ENCODE measurements around the gene HOXC9. TPM values are rescaled to one million over a fixed set of nuclear protein-coding genes. Genes with fewer than 3 reads are reported as not detected.

The HOXC9 gene
- total RNA-seq, 4 donors from 2014 or later = 7.6 to 25.1 (median 13.0) TPM

- no peak for TF ChIP-seq CTCF (IDR thresholded peaks at IDR 0.05; ENCODE audit: low read depth)
These were observed 1.7 kb upstream of the HOXC9 start for GRCh38 chr12:53998110-53998899.

- no peak for TF ChIP-seq CTCF (IDR thresholded peaks at IDR 0.05; ENCODE audit: low read depth)
These were observed 1.1 kb upstream of the HOXC9 start for GRCh38 chr12:53998900-53999236.

GRCh38 chr12:53999559-54000115 is 324 bp upstream of the HOXC9 start:
- TF ChIP-seq CTCF (IDR thresholded peaks at IDR 0.05; ENCODE audit: low read depth) = no peak

GRCh38 chr12:54001283-54002187 is 1.6 kb downstream of the HOXC9 start:
- TF ChIP-seq CTCF (IDR thresholded peaks at IDR 0.05; ENCODE audit: low read depth) = no peak

- no peak for TF ChIP-seq CTCF (IDR thresholded peaks at IDR 0.05; ENCODE audit: low read depth)
These were observed 2.4 kb downstream of the HOXC9 start for GRCh38 chr12:54002278-54002914.

GRCh38 chr12:54002915-54003389 is 3.0 kb downstream of the HOXC9 start:
- no peak for TF ChIP-seq CTCF (IDR thresholded peaks at IDR 0.05; ENCODE audit: low read depth)
